Measurements from ENCODE around the gene DUSP7.

DNA sequence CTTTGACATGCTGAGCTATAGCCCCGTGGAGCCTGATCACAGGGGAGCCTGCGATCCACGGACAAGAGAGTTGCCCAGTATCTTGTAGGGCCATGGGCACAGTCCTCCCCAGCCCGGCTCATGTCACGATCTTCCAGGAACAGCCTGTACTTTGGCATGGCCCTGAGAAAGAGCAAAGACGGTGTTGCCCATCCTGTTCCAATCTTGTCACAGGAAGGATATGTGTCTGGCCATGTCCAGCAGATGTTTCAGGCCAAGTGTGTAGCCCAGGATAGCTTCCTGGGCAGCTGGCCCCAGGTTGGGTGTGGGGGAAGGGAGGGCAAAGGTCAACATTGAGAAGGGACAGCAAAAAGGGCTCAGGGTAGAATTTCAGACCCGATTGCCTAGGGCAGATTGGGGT lies 43.7 kb downstream of the DUSP7 start:
- TF ChIP-seq, protein P1, sequence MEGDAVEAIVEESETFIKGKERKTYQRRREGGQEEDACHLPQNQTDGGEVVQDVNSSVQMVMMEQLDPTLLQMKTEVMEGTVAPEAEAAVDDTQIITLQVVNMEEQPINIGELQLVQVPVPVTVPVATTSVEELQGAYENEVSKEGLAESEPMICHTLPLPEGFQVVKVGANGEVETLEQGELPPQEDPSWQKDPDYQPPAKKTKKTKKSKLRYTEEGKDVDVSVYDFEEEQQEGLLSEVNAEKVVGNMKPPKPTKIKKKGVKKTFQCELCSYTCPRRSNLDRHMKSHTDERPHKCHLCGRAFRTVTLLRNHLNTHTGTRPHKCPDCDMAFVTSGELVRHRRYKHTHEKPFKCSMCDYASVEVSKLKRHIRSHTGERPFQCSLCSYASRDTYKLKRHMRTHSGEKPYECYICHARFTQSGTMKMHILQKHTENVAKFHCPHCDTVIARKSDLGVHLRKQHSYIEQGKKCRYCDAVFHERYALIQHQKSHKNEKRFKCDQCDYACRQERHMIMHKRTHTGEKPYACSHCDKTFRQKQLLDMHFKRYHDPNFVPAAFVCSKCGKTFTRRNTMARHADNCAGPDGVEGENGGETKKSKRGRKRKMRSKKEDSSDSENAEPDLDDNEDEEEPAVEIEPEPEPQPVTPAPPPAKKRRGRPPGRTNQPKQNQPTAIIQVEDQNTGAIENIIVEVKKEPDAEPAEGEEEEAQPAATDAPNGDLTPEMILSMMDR (IDR thresholded peaks at IDR 0.05; ENCODE audit: extremely low read depth in 1 of 2, insufficient read depth in 1 of 2, low read depth in 1 of 2, low read length in 2 of 2) = no peak
- no peak for TF ChIP-seq POLR2AphosphoS5 (IDR thresholded peaks at IDR 0.05; ENCODE audit: insufficient read depth, low read depth, low read length)
- TF ChIP-seq POLR2A (IDR thresholded peaks at IDR 0.05; ENCODE audit: low read depth, low read length) = no peak
- TF ChIP-seq MYC (IDR thresholded peaks at IDR 0.05; ENCODE audit: low read depth, low read length) = no peak
- TF ChIP-seq, protein P2, sequence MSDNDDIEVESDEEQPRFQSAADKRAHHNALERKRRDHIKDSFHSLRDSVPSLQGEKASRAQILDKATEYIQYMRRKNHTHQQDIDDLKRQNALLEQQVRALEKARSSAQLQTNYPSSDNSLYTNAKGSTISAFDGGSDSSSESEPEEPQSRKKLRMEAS (IDR thresholded peaks at IDR 0.05; ENCODE audit: insufficient read depth, insufficient read length) = no peak
